NCI-H146 treated with DMSO at 0.1 percent for 48 hours (cell line): Measurements from ENCODE around the gene MYEF2.

ENCODE experiments used
- DNase-seq: peaks from one replicate; lab custom pipeline; 2025; ENCODE audit not compliant: unreplicated experiment; lab: John Stamatoyannopoulos, UW

The MYEF2 gene

GRCh38 chr15:48147358-48147757, 30.7 kb downstream of the MYEF2 start:
- DNase-seq, result no peak

- no peak for DNase-seq
Measured at GRCh38 chr15:48145923-48146322, 32.2 kb downstream of the MYEF2 start.

GRCh38 chr15:48144889-48145288, 33.2 kb downstream of the MYEF2 start:
- no peak for DNase-seq

GRCh38 chr15:48143856-48144255, 34.2 kb downstream of the MYEF2 start:
- DNase-seq, result no peak

GRCh38 chr15:48132874-48133273, 45.2 kb downstream of the MYEF2 start:
- DNase-seq, result no peak

GRCh38 chr15:48131324-48131723, 46.8 kb downstream of the MYEF2 start:
- no peak for DNase-seq

GRCh38 chr15:48126667-48127355, 51.3 kb downstream of the MYEF2 start:
- DNase-seq, result no peak

- DNase-seq, result no peak
Measured at GRCh38 chr15:48121849-48122248, 56.2 kb downstream of the MYEF2 start.

- DNase-seq, result no peak
Measured at GRCh38 chr15:48120745-48121144, 57.4 kb downstream of the MYEF2 start, which contains the start of gene SLC24A5. Gene SLC24A5, plus strand, starts transcription at chr15:48120990. Its CDS starts 55 bp downstream, at chr15:48121045.

- DNase-seq, result no peak
Measured at GRCh38 chr15:48119277-48119676, 58.8 kb downstream of the MYEF2 start.

- peak; percentile 40 for DNase-seq
Measured at GRCh38 chr15:48112242-48112641, 65.9 kb downstream of the MYEF2 start.

- no peak for DNase-seq
Measured at GRCh38 chr15:48109856-48110531, 68.1 kb downstream of the MYEF2 start.

- DNase-seq, result no peak
Measured at GRCh38 chr15:48109212-48109611, 68.9 kb downstream of the MYEF2 start.

- no peak for DNase-seq
Measured at GRCh38 chr15:48105936-48106335, 72.2 kb downstream of the MYEF2 start.

- no peak for DNase-seq
Measured at GRCh38 chr15:48103647-48104046, 74.4 kb downstream of the MYEF2 start.

- DNase-seq, result no peak
Measured at GRCh38 chr15:48102167-48102566, 75.9 kb downstream of the MYEF2 start.

GRCh38 chr15:48101376-48101961, 76.6 kb downstream of the MYEF2 start:
- no peak for DNase-seq

GRCh38 chr15:48097264-48097663, 80.8 kb downstream of the MYEF2 start:
- DNase-seq, result no peak

GRCh38 chr15:48096813-48097212, 81.3 kb downstream of the MYEF2 start:
- no peak for DNase-seq

GRCh38 chr15:48096355-48096786, 81.7 kb downstream of the MYEF2 start:
- DNase-seq, result no peak

- DNase-seq, result no peak
Measured at GRCh38 chr15:48091522-48091921, 86.6 kb downstream of the MYEF2 start.

GRCh38 chr15:48090666-48091065, 87.4 kb downstream of the MYEF2 start:
- no peak for DNase-seq
